Measurements from ENCODE around the gene FLT1. TPM values are rescaled to one million over a fixed set of nuclear protein-coding genes. Genes with fewer than 3 reads are reported as not detected.

FLT1 gene
- total RNA-seq, 1 donor from 2014 or later = not detected

- H3K4me1 Mint-ChIP-seq = no peaks in the 10 kb centered on the region
- no peak for DNase-seq (ENCODE audit: low read depth, low spot score)
- no peaks in the 10 kb centered on the region for H3K27me3 Mint-ChIP-seq (ENCODE audit: low read depth)
- no peak overlapping the region for H3K27ac Mint-ChIP-seq (ENCODE audit: unreplicated experiment)
- H3K9me3 Mint-ChIP-seq = no peaks in the 10 kb centered on the region
- no peaks in the 10 kb centered on the region for H3K36me3 Mint-ChIP-seq (ENCODE audit: low read depth)
- H3K4me3 Mint-ChIP-seq = no peak overlapping the region
- no peak for TF ChIP-seq CTCF (conservative IDR thresholded peaks at IDR 0.05)
Measured at GRCh38 chr13:28329395-28330158, 165.4 kb downstream of the FLT1 start.

- Mint-ChIP-seq H3K4me1 (no peaks in the 10 kb centered on the region), H3K4me3 (no peak overlapping the region), H3K36me3 (ENCODE audit: low read depth) (no peaks in the 10 kb centered on the region), H3K9me3 (no peaks in the 10 kb centered on the region), H3K27ac (ENCODE audit: unreplicated experiment) (no peak overlapping the region), H3K27me3 (ENCODE audit: low read depth) (no peaks in the 10 kb centered on the region)
- no peak for TF ChIP-seq CTCF (conservative IDR thresholded peaks at IDR 0.05)
- no peak for DNase-seq (ENCODE audit: low read depth, low spot score)
Measured at GRCh38 chr13:28328271-28328607, 166.7 kb downstream of the FLT1 start.

GRCh38 chr13:28327373-28328270 lies 167.3 kb downstream of the FLT1 start:
- DNase-seq (ENCODE audit: low read depth, low spot score) = no peak
- H3K4me3 Mint-ChIP-seq = no peak overlapping the region
- H3K4me1 Mint-ChIP-seq = no peaks in the 10 kb centered on the region
- no peaks in the 10 kb centered on the region for H3K27me3 Mint-ChIP-seq (ENCODE audit: low read depth)
- no peaks in the 10 kb centered on the region for H3K36me3 Mint-ChIP-seq (ENCODE audit: low read depth)
- H3K9me3 Mint-ChIP-seq = no peaks in the 10 kb centered on the region
- no peak for TF ChIP-seq CTCF (conservative IDR thresholded peaks at IDR 0.05)
- H3K27ac Mint-ChIP-seq (ENCODE audit: unreplicated experiment) = no peak overlapping the region

- Mint-ChIP-seq H3K36me3 (ENCODE audit: low read depth) (no peaks in the 10 kb centered on the region), H3K4me1 (no peaks in the 10 kb centered on the region), H3K27ac (ENCODE audit: unreplicated experiment) (no peak overlapping the region), H3K27me3 (ENCODE audit: low read depth) (no peaks in the 10 kb centered on the region), H3K4me3 (no peak overlapping the region), H3K9me3 (no peaks in the 10 kb centered on the region)
- no peak for DNase-seq (ENCODE audit: low read depth, low spot score)
- no peak for TF ChIP-seq CTCF (conservative IDR thresholded peaks at IDR 0.05)
Measured at GRCh38 chr13:28326056-28326455, 168.9 kb downstream of the FLT1 start.

- H3K36me3 Mint-ChIP-seq (ENCODE audit: low read depth) = no peaks in the 10 kb centered on the region
- no peaks in the 10 kb centered on the region for H3K9me3 Mint-ChIP-seq
- H3K4me3 Mint-ChIP-seq = no peak overlapping the region
- no peak for TF ChIP-seq CTCF (conservative IDR thresholded peaks at IDR 0.05)
- H3K27me3 Mint-ChIP-seq (ENCODE audit: low read depth) = no peaks in the 10 kb centered on the region
- no peak for DNase-seq (ENCODE audit: low read depth, low spot score)
- H3K27ac Mint-ChIP-seq (ENCODE audit: unreplicated experiment) = no peak overlapping the region
- no peaks in the 10 kb centered on the region for H3K4me1 Mint-ChIP-seq
Measured at GRCh38 chr13:28325022-28325421, 169.9 kb downstream of the FLT1 start.

Data from neural crest cell (in vitro differentiated cells).